ENCODE measurements around the gene CASP5.

Gene CASP5

GRCh38 chr11:104965735-104966134, 57.2 kb downstream of the CASP5 start:
- DNase-seq = no peak

GRCh38 chr11:104964247-104964646, 58.7 kb downstream of the CASP5 start:
- no peak for DNase-seq

GRCh38 chr11:104962852-104963251, 60.1 kb downstream of the CASP5 start:
- DNase-seq = no peak

- no peak for DNase-seq
These were observed 65.7 kb downstream of the CASP5 start for GRCh38 chr11:104957280-104957679.

- no peak for DNase-seq
These were observed 66.4 kb downstream of the CASP5 start for GRCh38 chr11:104956528-104956927.

GRCh38 chr11:104946907-104947306, 76.1 kb downstream of the CASP5 start:
- peak; percentile 57 for DNase-seq

Measured in NCI-H146 (cell line).